GM12878 (cell line): ENCODE measurements around the gene IL21. TPM values are rescaled to one million over a fixed set of nuclear protein-coding genes. Genes with fewer than 3 reads are reported as not detected.

Source experiments
- ATAC-seq: fragments of 200-7000 bp; cut with Tn5 transposase; 3 replicates; pipeline ENCODE4 v1.9.1; 2020; ENCODE audit warnings: mild to moderate bottlenecking, moderate library complexity
- BruUV-seq: library from RNA; stranded (reverse); fragments of 400-500 nt; replicated peaks from 2 replicates; lab custom pipeline; 2021; lab: Mats Ljungman, UMichigan
- CTCF ChIA-PET: fragments of 300-600 bp; sonication (Branson Sonifier 250); formaldehyde crosslinking; extraction: SDS; loops from one replicate; lab custom pipeline; 2021; ENCODE audit warnings: inconsistent platforms; lab: Yijun Ruan, JAX
- POLR2A ChIA-PET: fragments of 350-600 bp; formaldehyde crosslinking; extraction: SDS; loops from one replicate; lab custom pipeline; 2021; ENCODE audit warnings: inconsistent platforms; lab: Charles Lee
- RAD21 ChIA-PET: fragments of 300-600 bp; sonication (Branson Sonifier 250); formaldehyde crosslinking; loops from one replicate; lab custom pipeline; 2023; ENCODE audit warnings: antibody characterized with exemption; ENCODE audit not compliant: unreplicated experiment; lab: Charles Lee
- SMC1A ChIA-PET: fragments of 300-600 bp; sonication (Branson Sonifier 250); formaldehyde crosslinking; loops from one replicate; lab custom pipeline; 2023; ENCODE audit not compliant: unreplicated experiment, uncharacterized antibody; lab: Charles Lee
- DNase-seq: peaks from one replicate; pipeline ENCODE4 v3.0.0-alpha.2; 2011; ENCODE audit warnings: low read depth, low spot score
- FAIRE-seq: peaks from 3 replicates; lab custom pipeline; 2011; peaks lifted over from hg19 to GRCh38; lab: Jason Lieb, UNC
- H2AFZ ChIP-seq: 2 replicates; pipeline ENCODE4 v1.6.0; 2011; ENCODE audit warnings: low read depth, low read length, control low read depth; ENCODE audit not compliant: control insufficient read depth
- H3K27ac ChIP-seq: 2 replicates; pipeline ENCODE4 v1.5.1; 2011; ENCODE audit warnings: control low read depth; ENCODE audit not compliant: control insufficient read depth, insufficient read depth
- H3K27me3 ChIP-seq, 2 experiments: replicated peaks in 1 of 2; 2 replicates each; pipeline versions ENCODE4 v1.6.0 to v1.6.1; 2011; ENCODE audit warnings: low read length in 1 of 2; ENCODE audit not compliant: control insufficient read depth in 2 of 2, insufficient read depth in 2 of 2
- H3K36me3 ChIP-seq, 2 experiments: 2 replicates each; pipeline ENCODE4 v1.5.1; 2011; ENCODE audit warnings: low read length in 1 of 2; ENCODE audit not compliant: control insufficient read depth in 2 of 2, insufficient read depth in 2 of 2
- H3K4me1 ChIP-seq: 2 replicates; pipeline ENCODE4 v1.6.1; 2011; ENCODE audit warnings: mild to moderate bottlenecking, low read length, moderate library complexity, mixed read lengths; ENCODE audit not compliant: control insufficient read depth, insufficient read depth
- H3K4me2 ChIP-seq: 2 replicates; pipeline ENCODE4 v1.6.0; 2011; ENCODE audit warnings: control low read depth; ENCODE audit not compliant: control insufficient read depth, insufficient read depth
- H3K4me3 ChIP-seq: fragments of 200-600 bp; sonication (generic); 2 replicates; pipeline ENCODE4 v1.5.1; 2016
- H3K79me2 ChIP-seq: 2 replicates; pipeline ENCODE4 v1.6.0; 2011; ENCODE audit warnings: low read length; ENCODE audit not compliant: control insufficient read depth, insufficient read depth
- H3K9ac ChIP-seq: 2 replicates; pipeline ENCODE4 v1.8.0; 2011; ENCODE audit warnings: low read length, control low read depth, mixed read lengths; ENCODE audit not compliant: control insufficient read depth, insufficient read depth
- H3K9me3 ChIP-seq: replicated peaks from 3 replicates; pipeline ENCODE4 v1.5.1; 2011; ENCODE audit warnings: mild to moderate bottlenecking, low read length; ENCODE audit not compliant: control insufficient read depth, insufficient read depth
- H4K20me1 ChIP-seq: 2 replicates; pipeline ENCODE4 v1.6.0; 2011; ENCODE audit not compliant: control insufficient read depth, insufficient read depth
- CBX5 ChIP-seq: sonication (generic); IDR thresholded peaks from 2 replicates; pipeline ENCODE4 v1.6.1; 2016; ENCODE audit warnings: low read depth, moderate library complexity, mild to moderate bottlenecking, inconsistent platforms
- E2F4 ChIP-seq: IDR thresholded peaks from 2 replicates; pipeline ENCODE4 v1.6.1; 2012; ENCODE audit warnings: low read depth, low read length, improper control_type of control experiment
- GABPA ChIP-seq: IDR thresholded peaks from 2 replicates; pipeline ENCODE4 v1.6.1; 2014; ENCODE audit warnings: antibody characterized with exemption, low read depth, mild to moderate bottlenecking, inconsistent platforms
- HSF1 ChIP-seq: fragments of 150-350 bp; IDR thresholded peaks from 2 replicates; pipeline ENCODE4 v1.6.1; 2014; ENCODE audit warnings: mild to moderate bottlenecking, low read depth, low read length
- NFXL1 ChIP-seq: fragments of 450-650 bp; IDR thresholded peaks from 2 replicates; pipeline ENCODE4 v1.6.1; 2017; ENCODE audit warnings: antibody characterized with exemption, mild to moderate bottlenecking, borderline replicate concordance
- RCOR1 ChIP-seq: conservative IDR thresholded peaks from 2 replicates; pipeline ENCODE4 v1.6.1; 2012; ENCODE audit warnings: low read depth, low read length, improper control_type of control experiment
- REST ChIP-seq: IDR thresholded peaks from 2 replicates; pipeline ENCODE4 v1.6.1; 2012; ENCODE audit warnings: mild to moderate bottlenecking, low read depth, low read length
- RFX5 ChIP-seq: IDR thresholded peaks from 2 replicates; pipeline ENCODE4 v1.6.1; 2011; ENCODE audit warnings: low read depth, low read length, improper control_type of control experiment
- SMAD5 ChIP-seq: IDR thresholded peaks from 2 replicates; pipeline ENCODE4 v1.6.1; 2016; ENCODE audit warnings: antibody characterized with exemption, low read depth
- TARDBP ChIP-seq: IDR thresholded peaks from 2 replicates; pipeline ENCODE4 v1.6.1; 2016; ENCODE audit warnings: borderline replicate concordance
- USF2 ChIP-seq: IDR thresholded peaks from 2 replicates; pipeline ENCODE4 v1.6.1; 2011; ENCODE audit warnings: low read depth, low read length, improper control_type of control experiment, borderline replicate concordance
- YY1 ChIP-seq: IDR thresholded peaks from 2 replicates; pipeline ENCODE4 v1.6.1; 2011; ENCODE audit warnings: low read depth, mild to moderate bottlenecking, low read length
- ZBTB11 ChIP-seq: fragments of 450-650 bp; formaldehyde crosslinking; IDR thresholded peaks from 2 replicates; pipeline ENCODE4 v1.5.0; 2022; ENCODE audit warnings: mild to moderate bottlenecking, missing genetic modification characterization
- WGBS: methylation state at CpG from one replicate; pipeline ENCODE4 v1.1.6; 2016; ENCODE audit warnings: low lambda C conversion rate; ENCODE audit not compliant: insufficient replicate concordance, insufficient coverage; ENCODE audit errors: missing lambda C conversion rate; 5-methylcytosine and 5-hydroxymethylcytosine counted together
- in situ Hi-C: fragments of 300-500 bp; cut with MboI; formaldehyde crosslinking; loops from 9 replicates; pipeline ENCODE4 v1.14.3; 2018; ENCODE audit warnings: mixed read lengths
- intact Hi-C: fragments of 100-400 bp; cut with micrococcal nuclease; formaldehyde crosslinking; loops from one replicate; pipeline ENCODE4 v1.14.2; 2022; ENCODE audit not compliant: unreplicated experiment
- polyA plus RNA-seq, 11 experiments: library from polyadenylated mRNA; depleted of rRNA in 4 of 11; unstranded in 6 of 11; stranded (reverse) in 5 of 11; fragments of >200 nt; fragmentation: Nextera tagmentation in 4 of 11; fragmentation: Illumina TruSeq in 1 of 11; extraction: Ambion mirVana in 4 of 11; extraction: Trizol in 1 of 11; gene quantifications; 1 replicate in 1 of 11; 2 replicates in 10 of 11; pipeline versions ENCODE4 v1.2.1 to v1.2.3, GENCODE V29; 2011 to 2016; ENCODE audit warnings: inconsistent platforms in 2 of 11, missing spikeins in 2 of 11, low read depth in 1 of 11
- total RNA-seq, 4 experiments: library from RNA; depleted of rRNA in 3 of 4; stranded (reverse); fragments of >200 nt in 3 of 4; fragmentation: Illumina TruSeq in 1 of 4; extraction: Trizol in 1 of 4; gene quantifications; 2 replicates each; pipeline versions ENCODE4 v1.2.1 to v1.2.3, GENCODE V29; 2013 to 2021

Gene IL21
- total and polyA plus RNA-seq, 10 of the 15 experiments (the other 5 are each of a cell fraction or from before 2014, with no cell fraction given): not detected

- intact Hi-C loops: no loop called here
- TF ChIP-seq NFXL1: no peak
- TF ChIP-seq RCOR1: no peak
- TF ChIP-seq YY1: no peak
- no peak for TF ChIP-seq SMAD5
- no peak for TF ChIP-seq TARDBP
- TF ChIP-seq CBX5: no peak
- no peak for TF ChIP-seq GABPA
- TF ChIP-seq ZBTB11: no peak
- TF ChIP-seq USF2: no peak
- TF ChIP-seq HSF1: no peak
- no peak for TF ChIP-seq REST
- TF ChIP-seq E2F4: no peak
- no peak for TF ChIP-seq RFX5
Observed at GRCh38 chr4:122616915-122617596, 3.8 kb downstream of the IL21 start.

More at GRCh38 chr4:122616915-122617596, 3.8 kb downstream of the IL21 start:
- ChIA-PET POLR2A (no interaction called here), RAD21 (interaction anchor here (1.1 kb wide), 1 partner anchor 100 kb away, joined by 3 read pairs; no protein-coding TSS in a partner anchor), CTCF (no interaction called here), SMC1A (interaction anchor here (0.8 to 1.0 kb wide), 2 partner anchors 15 to 35 kb away, joined by 3 read pairs; no protein-coding TSS in a partner anchor)
- H3K27me3 ChIP-seq: no peaks in the 10 kb centered on the region; a peak in 1 of 4 replicates
- no peaks in the 10 kb centered on the region for H4K20me1 ChIP-seq
- H3K27ac ChIP-seq: no peak overlapping the region
- H3K36me3 ChIP-seq: no peaks in the 10 kb centered on the region
- no peak overlapping the region for H3K4me2 ChIP-seq
- H2AFZ ChIP-seq: no peak overlapping the region
- DNase-seq (no peak), ATAC-seq (no peak), FAIRE-seq (no peak)
- no peaks in the 10 kb centered on the region for H3K79me2 ChIP-seq
- no TSS peak for BruUV-seq
- WGBS: 12% methylated on average over 6 of the region's 6 CpGs
- in situ Hi-C loops: no loop called here
- no peaks in the 10 kb centered on the region for H3K9me3 ChIP-seq
- H3K9ac ChIP-seq: no peak overlapping the region
- no peak overlapping the region for H3K4me3 ChIP-seq
- no peaks in the 10 kb centered on the region for H3K4me1 ChIP-seq
